Esophagus squamous epithelium (tissue), 4 donors: ENCODE measurements around the gene TFAM.

Experiments
- POLR2A ChIP-seq, 4 donors: fragments of 450-650 bp; IDR thresholded peaks; one replicate each; pipeline ENCODE4 v1.6.1; 2017; ENCODE audit warnings: antibody characterized with exemption in 4 of 4, mild to moderate bottlenecking in 4 of 4, moderate library complexity in 3 of 4
- TF ChIP-seq, protein P1 (sequence below), 6 experiments: fragments of 450-650 bp in 4 of 6; fragments of 200-600 bp in 2 of 6; sonication (generic) in 2 of 6; IDR thresholded peaks; one replicate each; pipeline ENCODE4 v1.5.1; 2016 to 2019; ENCODE audit warnings: antibody characterized with exemption in 6 of 6, mild to moderate bottlenecking in 4 of 6, moderate library complexity in 4 of 6

DNA sequence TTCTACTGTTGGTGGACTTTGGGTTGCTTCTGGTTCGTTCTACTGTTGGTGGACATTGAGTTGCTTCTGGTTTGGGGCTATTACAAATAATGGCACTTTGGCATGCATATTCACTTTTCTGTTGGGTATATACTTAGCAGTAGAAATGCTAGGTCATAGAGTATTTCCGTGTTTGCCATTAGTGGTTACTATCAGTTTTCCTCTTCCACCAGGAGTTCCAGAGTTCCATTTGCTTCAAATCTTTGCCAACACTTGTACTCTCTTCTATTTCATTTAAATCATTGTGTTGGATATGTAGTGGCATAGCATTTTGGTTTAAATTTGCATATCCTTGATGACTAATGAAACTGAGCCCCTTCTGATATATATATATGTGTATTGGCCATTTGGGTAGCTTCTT, 35.2 kb upstream of the TFAM start:
- TF ChIP-seq, protein P1, sequence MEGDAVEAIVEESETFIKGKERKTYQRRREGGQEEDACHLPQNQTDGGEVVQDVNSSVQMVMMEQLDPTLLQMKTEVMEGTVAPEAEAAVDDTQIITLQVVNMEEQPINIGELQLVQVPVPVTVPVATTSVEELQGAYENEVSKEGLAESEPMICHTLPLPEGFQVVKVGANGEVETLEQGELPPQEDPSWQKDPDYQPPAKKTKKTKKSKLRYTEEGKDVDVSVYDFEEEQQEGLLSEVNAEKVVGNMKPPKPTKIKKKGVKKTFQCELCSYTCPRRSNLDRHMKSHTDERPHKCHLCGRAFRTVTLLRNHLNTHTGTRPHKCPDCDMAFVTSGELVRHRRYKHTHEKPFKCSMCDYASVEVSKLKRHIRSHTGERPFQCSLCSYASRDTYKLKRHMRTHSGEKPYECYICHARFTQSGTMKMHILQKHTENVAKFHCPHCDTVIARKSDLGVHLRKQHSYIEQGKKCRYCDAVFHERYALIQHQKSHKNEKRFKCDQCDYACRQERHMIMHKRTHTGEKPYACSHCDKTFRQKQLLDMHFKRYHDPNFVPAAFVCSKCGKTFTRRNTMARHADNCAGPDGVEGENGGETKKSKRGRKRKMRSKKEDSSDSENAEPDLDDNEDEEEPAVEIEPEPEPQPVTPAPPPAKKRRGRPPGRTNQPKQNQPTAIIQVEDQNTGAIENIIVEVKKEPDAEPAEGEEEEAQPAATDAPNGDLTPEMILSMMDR (IDR thresholded peaks at IDR 0.05): no peak
- no peak for TF ChIP-seq POLR2A (IDR thresholded peaks at IDR 0.05)
